OCI-LY1 (cell line): ENCODE measurements around the gene CALU.

Experiments
- H2AFZ ChIP-seq: fragments of 200-600 bp; sonication (generic), shearing (Covaris generic); 2 replicates; pipeline ENCODE4 v1.6.0; 2014; ENCODE audit warnings: antibody characterized with exemption, mild to moderate bottlenecking, low read length
- H3F3A ChIP-seq: fragments of 200-600 bp; sonication (generic), shearing (Covaris generic); 2 replicates; pipeline ENCODE4 v1.6.0; 2014; ENCODE audit warnings: mild to moderate bottlenecking, antibody characterized with exemption, low read length, moderate library complexity; ENCODE audit not compliant: insufficient read depth
- H3K27ac ChIP-seq: fragments of 200-600 bp; sonication (generic); 2 replicates; pipeline ENCODE4 v1.5.1; 2014; ENCODE audit warnings: low read length, mixed run types, mild to moderate bottlenecking, low read depth; ENCODE audit not compliant: poor library complexity, severe bottlenecking
- H3K27me3 ChIP-seq: fragments of 200-600 bp; sonication (generic); 2 replicates; pipeline ENCODE4 v1.6.0; 2014; ENCODE audit warnings: antibody characterized with exemption, mild to moderate bottlenecking, low read length, moderate library complexity; ENCODE audit not compliant: insufficient read depth
- H3K36me3 ChIP-seq: fragments of 200-600 bp; sonication (generic); 2 replicates; pipeline ENCODE4 v1.6.1; 2014; ENCODE audit warnings: mild to moderate bottlenecking, antibody characterized with exemption, low read length, moderate library complexity, mixed read lengths; ENCODE audit not compliant: insufficient read depth
- H3K4me1 ChIP-seq: fragments of 200-600 bp; sonication (generic); 2 replicates; pipeline ENCODE4 v1.5.1; 2014; ENCODE audit warnings: mild to moderate bottlenecking, low read length, moderate library complexity; ENCODE audit not compliant: insufficient read depth, severe bottlenecking
- H3K4me2 ChIP-seq: fragments of 200-600 bp; sonication (generic), shearing (Covaris generic); 2 replicates; pipeline ENCODE4 v1.6.1; 2014; ENCODE audit warnings: low read length
- H3K4me3 ChIP-seq: fragments of 200-600 bp; sonication (generic); 2 replicates; pipeline ENCODE4 v1.5.1; 2014; ENCODE audit warnings: low read length, low read depth, mild to moderate bottlenecking, mixed read lengths; ENCODE audit not compliant: poor library complexity, severe bottlenecking
- H3K79me2 ChIP-seq: fragments of 200-600 bp; shearing (Covaris generic); 2 replicates; pipeline ENCODE4 v1.6.1; 2016; ENCODE audit warnings: mixed run types, low read length, mixed read lengths; ENCODE audit not compliant: insufficient read depth
- H3K9ac ChIP-seq: fragments of 200-600 bp; sonication (generic), shearing (Covaris generic); 2 replicates; pipeline ENCODE4 v1.6.1; 2014; ENCODE audit warnings: mild to moderate bottlenecking, low read length, mixed read lengths
- H3K9me2 ChIP-seq: fragments of 200-600 bp; sonication (generic), shearing (Covaris generic); 2 replicates; pipeline ENCODE4 v1.6.1; 2014; ENCODE audit warnings: low read depth, mild to moderate bottlenecking, low read length, mixed read lengths
- H3K9me3 ChIP-seq: fragments of 200-600 bp; shearing (Covaris generic); 2 replicates; pipeline ENCODE4 v1.6.1; 2014; ENCODE audit warnings: low read length, mixed read lengths
- H4K20me1 ChIP-seq: fragments of 200-600 bp; sonication (generic), shearing (Covaris generic); 2 replicates; pipeline ENCODE4 v1.6.0; 2016; ENCODE audit warnings: mild to moderate bottlenecking, low read length; ENCODE audit not compliant: insufficient read depth
- EZH2 ChIP-seq: fragments of 200-600 bp; sonication (generic), shearing (Covaris generic); IDR thresholded peaks from 2 replicates; pipeline ENCODE4 v1.8.0; 2017; ENCODE audit warnings: borderline replicate concordance, mixed run types, mild to moderate bottlenecking, antibody characterized with exemption, low read length, moderate library complexity, mixed read lengths
- TF ChIP-seq, protein P1 (sequence below): fragments of 200-600 bp; sonication (generic), shearing (Covaris generic); IDR thresholded peaks from 2 replicates; pipeline ENCODE4 v1.5.1; 2017; ENCODE audit warnings: mild to moderate bottlenecking, antibody characterized with exemption, low read length, moderate library complexity, mixed read lengths

CALU gene

DNA sequence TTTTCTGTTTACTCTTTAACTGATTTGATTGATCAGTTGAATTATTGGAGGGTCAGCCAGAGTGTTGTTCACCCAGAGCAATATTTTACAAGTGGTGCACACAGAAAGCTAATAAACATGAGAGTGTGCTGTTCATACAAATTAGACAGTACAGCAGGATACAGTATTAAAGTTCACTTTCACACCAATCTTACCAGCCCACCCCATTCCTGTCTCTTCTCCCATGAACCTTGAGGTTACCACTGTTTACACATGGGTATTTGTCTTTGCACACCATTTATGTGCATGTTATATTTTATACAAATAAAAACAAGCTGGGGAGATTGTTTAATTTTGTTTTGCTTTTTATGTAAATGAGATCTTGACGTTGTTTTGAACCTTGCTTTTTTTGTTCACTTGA is 6.5 kb downstream of the CALU start:
- no peak for TF ChIP-seq EZH2
- TF ChIP-seq, protein P1, sequence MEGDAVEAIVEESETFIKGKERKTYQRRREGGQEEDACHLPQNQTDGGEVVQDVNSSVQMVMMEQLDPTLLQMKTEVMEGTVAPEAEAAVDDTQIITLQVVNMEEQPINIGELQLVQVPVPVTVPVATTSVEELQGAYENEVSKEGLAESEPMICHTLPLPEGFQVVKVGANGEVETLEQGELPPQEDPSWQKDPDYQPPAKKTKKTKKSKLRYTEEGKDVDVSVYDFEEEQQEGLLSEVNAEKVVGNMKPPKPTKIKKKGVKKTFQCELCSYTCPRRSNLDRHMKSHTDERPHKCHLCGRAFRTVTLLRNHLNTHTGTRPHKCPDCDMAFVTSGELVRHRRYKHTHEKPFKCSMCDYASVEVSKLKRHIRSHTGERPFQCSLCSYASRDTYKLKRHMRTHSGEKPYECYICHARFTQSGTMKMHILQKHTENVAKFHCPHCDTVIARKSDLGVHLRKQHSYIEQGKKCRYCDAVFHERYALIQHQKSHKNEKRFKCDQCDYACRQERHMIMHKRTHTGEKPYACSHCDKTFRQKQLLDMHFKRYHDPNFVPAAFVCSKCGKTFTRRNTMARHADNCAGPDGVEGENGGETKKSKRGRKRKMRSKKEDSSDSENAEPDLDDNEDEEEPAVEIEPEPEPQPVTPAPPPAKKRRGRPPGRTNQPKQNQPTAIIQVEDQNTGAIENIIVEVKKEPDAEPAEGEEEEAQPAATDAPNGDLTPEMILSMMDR: no peak
- peaks cover 85% of the 10 kb centered on the region for H3K79me2 ChIP-seq

DNA sequence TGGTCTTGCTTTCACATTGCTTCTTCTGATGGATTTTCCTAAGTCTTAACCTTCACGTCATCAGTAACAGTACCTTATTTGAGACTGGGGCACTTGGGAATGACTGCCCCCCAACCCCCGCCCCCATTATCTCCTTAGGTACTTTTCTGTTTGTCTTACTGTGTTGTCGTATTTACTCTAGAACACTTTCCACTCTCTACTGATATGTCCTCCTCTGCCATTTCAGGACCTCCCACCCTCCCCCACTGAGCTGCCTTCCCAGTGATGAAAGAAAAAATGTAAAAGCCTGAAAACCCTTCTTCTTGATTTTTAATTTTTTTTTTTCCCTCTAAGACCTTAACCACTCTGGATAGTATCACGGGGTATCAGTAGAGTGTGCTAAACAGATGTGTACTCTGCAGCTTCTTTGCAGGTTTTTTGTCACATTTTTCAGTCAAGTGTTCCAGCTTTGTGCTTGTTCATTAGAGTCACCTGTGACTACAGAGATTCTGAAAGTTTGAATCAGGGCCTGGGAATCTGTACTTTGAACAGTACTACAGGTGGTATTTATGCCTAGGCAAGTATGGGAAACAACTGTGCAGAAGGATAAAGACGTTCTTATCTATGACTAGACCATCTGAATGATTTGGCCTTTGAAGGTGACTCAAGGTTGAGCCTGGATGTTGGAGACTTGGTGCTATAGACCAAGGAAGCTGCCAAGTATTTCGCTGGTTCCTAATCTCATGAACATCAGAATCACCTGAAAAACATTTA is 8.3 kb downstream of the CALU start:
- no peak overlapping the region for H3K4me2 ChIP-seq
- H3K9me2 ChIP-seq: no peaks in the 10 kb centered on the region
- H3K4me3 ChIP-seq: no peak overlapping the region
- no peaks in the 10 kb centered on the region for H3K27me3 ChIP-seq
- H3K9ac ChIP-seq: no peak overlapping the region
- H3K27ac ChIP-seq: no peak overlapping the region
- peaks cover 2% of the 10 kb centered on the region; the same call in 1 of the 2 replicates for H4K20me1 ChIP-seq
- H3K9me3 ChIP-seq: no peaks in the 10 kb centered on the region
- H3K79me2 ChIP-seq: peaks cover 67% of the 10 kb centered on the region
- H3K4me1 ChIP-seq: no peaks in the 10 kb centered on the region
- no peaks in the 10 kb centered on the region for H3F3A ChIP-seq
- TF ChIP-seq, protein P1: no peak
- TF ChIP-seq EZH2: no peak
- peaks cover 60% of the 10 kb centered on the region for H3K36me3 ChIP-seq
- no peak overlapping the region for H2AFZ ChIP-seq

More for the DNA sequence above, 6.5 kb downstream of the CALU start:
- H4K20me1 ChIP-seq: peaks cover 2% of the 10 kb centered on the region; the same call in 1 of the 2 replicates
- no peaks in the 10 kb centered on the region for H3K9me3 ChIP-seq
- H3K4me2 ChIP-seq: no peak overlapping the region
- no peaks in the 10 kb centered on the region for H3K27me3 ChIP-seq
- H3K27ac ChIP-seq: no peak overlapping the region
- H2AFZ ChIP-seq: no peak overlapping the region
- no peaks in the 10 kb centered on the region for H3F3A ChIP-seq
- H3K36me3 ChIP-seq: peaks cover 50% of the 10 kb centered on the region
- H3K4me1 ChIP-seq: peaks cover 9% of the 10 kb centered on the region
- no peak overlapping the region for H3K4me3 ChIP-seq
- no peaks in the 10 kb centered on the region for H3K9me2 ChIP-seq
- no peak overlapping the region for H3K9ac ChIP-seq

DNA sequence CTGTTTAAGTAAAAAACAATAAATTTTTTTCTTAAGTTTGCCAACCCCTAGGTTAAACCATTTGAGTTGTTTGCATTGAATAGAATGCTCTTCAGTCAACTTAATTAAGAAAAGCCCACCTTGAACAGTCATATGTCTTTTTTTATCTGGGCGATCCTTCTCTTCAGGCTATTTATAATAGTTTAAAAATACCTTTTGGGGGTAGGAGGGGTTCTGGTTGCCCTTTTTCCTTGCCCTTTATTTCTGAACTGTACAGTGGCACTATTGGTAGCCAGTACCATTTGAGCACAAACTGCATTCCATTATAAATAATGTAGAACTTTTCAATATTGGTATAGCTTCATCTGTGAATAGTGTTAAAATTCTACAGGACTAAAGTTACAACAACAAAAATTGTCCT is 13.1 kb downstream of the CALU start:
- Histone ChIP-seq H3K9me2 (no peaks in the 10 kb centered on the region), H3K4me2 (no peak overlapping the region), H3K9ac (no peak overlapping the region), H3K4me1 (no peaks in the 10 kb centered on the region), H3K9me3 (no peaks in the 10 kb centered on the region), H3F3A (no peaks in the 10 kb centered on the region), H3K27ac (no peak overlapping the region), H3K4me3 (no peak overlapping the region), H3K27me3 (no peaks in the 10 kb centered on the region), H2AFZ (no peak overlapping the region), H3K79me2 (peaks cover 20% of the 10 kb centered on the region), H4K20me1 (peaks cover 2% of the 10 kb centered on the region; the same call in 1 of the 2 replicates), H3K36me3 (peaks cover 96% of the 10 kb centered on the region)
- TF ChIP-seq, protein P1: no peak
- no peak for TF ChIP-seq EZH2
